CD4-positive, alpha-beta T cell treated with Interleukin-2 at 100 ng/mL for 4 hours (primary cell): ENCODE measurements around the gene TSPOAP1.
A peak's percentile ranks its signal among the peaks of the same experiment; 100 is the strongest.

Source experiments
- DNase-seq: peaks from one replicate; pipeline ENCODE4 v3.0.0-alpha.2; 2020; ENCODE audit warnings: low spot score

The TSPOAP1 gene

GRCh38 chr17:58316260-58316960, 12.2 kb downstream of the TSPOAP1 start:
- no peak for DNase-seq

GRCh38 chr17:58315750-58316149, 12.8 kb downstream of the TSPOAP1 start:
- DNase-seq: no peak

- DNase-seq: no peak
Observed at GRCh38 chr17:58315281-58315711, 13.3 kb downstream of the TSPOAP1 start.

- no peak for DNase-seq
Observed at GRCh38 chr17:58314706-58315015, 13.9 kb downstream of the TSPOAP1 start.

GRCh38 chr17:58313815-58314705, 14.5 kb downstream of the TSPOAP1 start:
- DNase-seq: no peak

- no peak for DNase-seq
Observed at GRCh38 chr17:58312829-58313228, 15.8 kb downstream of the TSPOAP1 start.

- no peak for DNase-seq
Observed at GRCh38 chr17:58312021-58312630, 16.5 kb downstream of the TSPOAP1 start.

GRCh38 chr17:58311429-58311894, 17.1 kb downstream of the TSPOAP1 start:
- no peak for DNase-seq

- no peak for DNase-seq
Observed at GRCh38 chr17:58310511-58311428, 17.8 kb downstream of the TSPOAP1 start.

- DNase-seq: no peak
Observed at GRCh38 chr17:58309918-58310259, 18.7 kb downstream of the TSPOAP1 start.

- DNase-seq: no peak
Observed at GRCh38 chr17:58308985-58309917, 19.3 kb downstream of the TSPOAP1 start.

GRCh38 chr17:58308173-58308984, 20.2 kb downstream of the TSPOAP1 start:
- DNase-seq: no peak

GRCh38 chr17:58307468-58308172, 21.0 kb downstream of the TSPOAP1 start:
- no peak for DNase-seq

- DNase-seq: no peak
Observed at GRCh38 chr17:58306131-58306951, 22.3 kb downstream of the TSPOAP1 start.

- no peak for DNase-seq
Observed at GRCh38 chr17:58305626-58306025, 23.0 kb downstream of the TSPOAP1 start.

GRCh38 chr17:58304750-58305486, 23.7 kb downstream of the TSPOAP1 start:
- DNase-seq: no peak

GRCh38 chr17:58303971-58304749, 24.4 kb downstream of the TSPOAP1 start:
- DNase-seq: peak; percentile 63
